MM.1S (cell line): Measurements from ENCODE around the gene HCN2.

Experiments used
- DNase-seq: peaks from one replicate; pipeline ENCODE4 v3.0.0-alpha.2; 2015
- H2AFZ ChIP-seq: fragments of 300-600 bp; sonication (generic); 2 replicates; pipeline ENCODE4 v1.6.0; 2016; ENCODE audit warnings: antibody characterized with exemption, low read length
- H3F3A ChIP-seq: fragments of 300-600 bp; sonication (generic); 2 replicates; pipeline ENCODE4 v1.6.1; 2016; ENCODE audit warnings: mild to moderate bottlenecking, antibody characterized with exemption, low read length, moderate library complexity, mixed read lengths; ENCODE audit not compliant: insufficient read depth
- H3K27ac ChIP-seq: fragments of 300-600 bp; sonication (generic); 2 replicates; pipeline ENCODE4 v1.5.1; 2016; ENCODE audit warnings: mild to moderate bottlenecking, low read length
- H3K27me3 ChIP-seq: fragments of 300-600 bp; sonication (generic); replicated peaks from 2 replicates; pipeline ENCODE4 v1.6.0; 2016; ENCODE audit warnings: low read length; ENCODE audit not compliant: insufficient read depth
- H3K36me3 ChIP-seq: fragments of 300-600 bp; sonication (generic); replicated peaks from 2 replicates; pipeline ENCODE4 v1.6.1; 2016; ENCODE audit warnings: mild to moderate bottlenecking, low read length, mixed read lengths; ENCODE audit not compliant: insufficient read depth
- H3K4me1 ChIP-seq: fragments of 300-600 bp; sonication (generic); 2 replicates; pipeline ENCODE4 v1.6.1; 2016; ENCODE audit warnings: low read length, mixed read lengths
- H3K4me2 ChIP-seq: fragments of 300-600 bp; sonication (generic); 2 replicates; pipeline ENCODE4 v1.6.0; 2016; ENCODE audit warnings: low read depth, low read length
- H3K4me3 ChIP-seq: fragments of 300-600 bp; sonication (generic); 2 replicates; pipeline ENCODE4 v1.5.1; 2016; ENCODE audit warnings: low read length, mixed read lengths
- H3K79me2 ChIP-seq: fragments of 300-600 bp; sonication (generic); 2 replicates; pipeline ENCODE4 v1.6.1; 2016; ENCODE audit warnings: mixed run types, low read length, mixed read lengths
- H3K9ac ChIP-seq: fragments of 300-600 bp; sonication (generic); 2 replicates; pipeline ENCODE4 v1.6.1; 2016; ENCODE audit warnings: low read length, mixed read lengths
- H3K9me2 ChIP-seq: fragments of 300-600 bp; sonication (generic); replicated peaks from 2 replicates; pipeline ENCODE4 v1.6.1; 2016; ENCODE audit warnings: mild to moderate bottlenecking, low read length, mixed read lengths; ENCODE audit not compliant: insufficient read depth
- H3K9me3 ChIP-seq: fragments of 300-600 bp; sonication (generic); replicated peaks from 2 replicates; pipeline ENCODE4 v1.6.1; 2016; ENCODE audit warnings: mild to moderate bottlenecking, low read length, mixed read lengths; ENCODE audit not compliant: insufficient read depth
- H4K20me1 ChIP-seq: fragments of 300-600 bp; sonication (generic); 2 replicates; pipeline ENCODE4 v1.6.1; 2016; ENCODE audit warnings: mild to moderate bottlenecking, low read length, moderate library complexity, mixed read lengths; ENCODE audit not compliant: insufficient read depth
- EZH2 ChIP-seq: fragments of 300-600 bp; sonication (generic); optimal IDR thresholded peaks from 2 replicates; pipeline ENCODE3; 2017; ENCODE audit warnings: low read depth, mild to moderate bottlenecking, antibody characterized with exemption, low read length, mixed read lengths
- EZH2phosphoT487 ChIP-seq: fragments of 300-600 bp; sonication (generic); IDR thresholded peaks from 2 replicates; pipeline ENCODE4 v1.6.1; 2018; ENCODE audit warnings: antibody characterized with exemption, low read length
- TF ChIP-seq, protein P1 (sequence below): fragments of 300-600 bp; sonication (generic); IDR thresholded peaks from 2 replicates; pipeline ENCODE4 v1.5.1; 2016; ENCODE audit warnings: antibody characterized with exemption, low read length, mixed read lengths

HCN2 gene

DNA sequence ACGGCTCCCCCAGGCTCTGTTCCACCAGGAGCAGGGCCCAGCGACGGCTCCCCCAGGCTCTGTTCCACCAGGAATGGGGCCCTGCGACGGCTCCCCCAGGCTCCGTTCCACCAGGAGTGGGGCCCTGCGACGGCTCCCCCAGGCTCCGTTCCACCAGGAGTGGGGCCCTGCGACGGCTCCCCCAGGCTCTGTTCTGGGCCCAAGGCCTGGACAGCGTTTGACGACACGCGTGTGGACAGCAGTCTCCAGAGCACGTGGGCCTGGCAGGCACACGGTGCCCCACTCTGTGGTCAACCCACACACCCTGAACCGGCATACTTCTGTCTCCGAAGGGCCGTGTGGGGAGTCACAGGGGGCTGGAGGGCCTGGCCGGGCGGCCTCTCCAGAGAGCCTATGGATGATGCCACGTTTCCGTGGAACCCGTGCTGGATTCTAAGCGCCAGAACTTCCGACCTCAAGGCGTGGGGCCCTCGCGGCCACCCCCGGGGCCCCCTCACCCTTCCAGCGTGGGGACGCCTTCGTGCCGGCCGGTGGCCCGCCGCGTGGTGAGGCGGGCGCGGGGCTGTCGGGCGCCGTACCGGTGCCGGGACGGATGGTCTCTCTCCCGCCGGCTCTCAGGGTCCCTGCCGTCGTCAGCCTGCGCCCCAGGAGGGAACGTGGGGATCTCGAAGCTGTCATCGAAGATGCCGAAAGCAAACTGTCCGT lies 61.6 kb downstream of the HCN2 start:
- DNase-seq: no peak
- H3K27me3 ChIP-seq: no peaks in the 10 kb centered on the region
- no peaks in the 10 kb centered on the region for H3K9me3 ChIP-seq
- H3K9ac ChIP-seq: no peak overlapping the region
- H2AFZ ChIP-seq: no peak overlapping the region
- H3K36me3 ChIP-seq: peaks cover 56% of the 10 kb centered on the region
- no peaks in the 10 kb centered on the region for H3K4me1 ChIP-seq
- H3K9me2 ChIP-seq: no peaks in the 10 kb centered on the region
- no peak overlapping the region for H3K4me3 ChIP-seq
- TF ChIP-seq EZH2phosphoT487 (no peak), EZH2 (no peak)
- TF ChIP-seq, protein P1, sequence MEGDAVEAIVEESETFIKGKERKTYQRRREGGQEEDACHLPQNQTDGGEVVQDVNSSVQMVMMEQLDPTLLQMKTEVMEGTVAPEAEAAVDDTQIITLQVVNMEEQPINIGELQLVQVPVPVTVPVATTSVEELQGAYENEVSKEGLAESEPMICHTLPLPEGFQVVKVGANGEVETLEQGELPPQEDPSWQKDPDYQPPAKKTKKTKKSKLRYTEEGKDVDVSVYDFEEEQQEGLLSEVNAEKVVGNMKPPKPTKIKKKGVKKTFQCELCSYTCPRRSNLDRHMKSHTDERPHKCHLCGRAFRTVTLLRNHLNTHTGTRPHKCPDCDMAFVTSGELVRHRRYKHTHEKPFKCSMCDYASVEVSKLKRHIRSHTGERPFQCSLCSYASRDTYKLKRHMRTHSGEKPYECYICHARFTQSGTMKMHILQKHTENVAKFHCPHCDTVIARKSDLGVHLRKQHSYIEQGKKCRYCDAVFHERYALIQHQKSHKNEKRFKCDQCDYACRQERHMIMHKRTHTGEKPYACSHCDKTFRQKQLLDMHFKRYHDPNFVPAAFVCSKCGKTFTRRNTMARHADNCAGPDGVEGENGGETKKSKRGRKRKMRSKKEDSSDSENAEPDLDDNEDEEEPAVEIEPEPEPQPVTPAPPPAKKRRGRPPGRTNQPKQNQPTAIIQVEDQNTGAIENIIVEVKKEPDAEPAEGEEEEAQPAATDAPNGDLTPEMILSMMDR: no peak
- peaks cover 76% of the 10 kb centered on the region for H3K79me2 ChIP-seq
- H3K4me2 ChIP-seq: no peak overlapping the region
- peaks cover 43% of the 10 kb centered on the region for H4K20me1 ChIP-seq
- H3F3A ChIP-seq: no peaks in the 10 kb centered on the region
- H3K27ac ChIP-seq: no peak overlapping the region

DNA sequence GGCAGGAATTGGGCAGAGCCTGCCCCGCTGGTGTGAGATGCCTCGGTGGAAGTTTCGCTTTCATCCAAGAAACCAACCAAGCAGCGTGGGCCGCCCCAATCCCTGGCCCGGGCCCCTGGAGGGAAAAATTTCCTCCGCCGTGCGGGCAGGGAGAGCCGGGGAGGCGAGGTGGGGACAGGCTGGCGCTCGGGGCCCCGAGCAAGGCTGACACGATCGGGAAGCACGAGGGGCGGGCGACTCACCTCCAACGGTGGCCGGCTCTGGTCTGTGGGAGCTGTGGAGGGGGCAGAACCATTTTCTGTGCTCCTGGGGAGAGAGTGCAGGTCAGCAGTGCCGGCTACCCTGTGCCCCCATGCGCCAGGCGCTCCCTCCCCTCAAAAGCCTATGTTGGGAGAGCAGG lies 62.3 kb downstream of the HCN2 start:
- peaks cover 50% of the 10 kb centered on the region for H4K20me1 ChIP-seq

DNA sequence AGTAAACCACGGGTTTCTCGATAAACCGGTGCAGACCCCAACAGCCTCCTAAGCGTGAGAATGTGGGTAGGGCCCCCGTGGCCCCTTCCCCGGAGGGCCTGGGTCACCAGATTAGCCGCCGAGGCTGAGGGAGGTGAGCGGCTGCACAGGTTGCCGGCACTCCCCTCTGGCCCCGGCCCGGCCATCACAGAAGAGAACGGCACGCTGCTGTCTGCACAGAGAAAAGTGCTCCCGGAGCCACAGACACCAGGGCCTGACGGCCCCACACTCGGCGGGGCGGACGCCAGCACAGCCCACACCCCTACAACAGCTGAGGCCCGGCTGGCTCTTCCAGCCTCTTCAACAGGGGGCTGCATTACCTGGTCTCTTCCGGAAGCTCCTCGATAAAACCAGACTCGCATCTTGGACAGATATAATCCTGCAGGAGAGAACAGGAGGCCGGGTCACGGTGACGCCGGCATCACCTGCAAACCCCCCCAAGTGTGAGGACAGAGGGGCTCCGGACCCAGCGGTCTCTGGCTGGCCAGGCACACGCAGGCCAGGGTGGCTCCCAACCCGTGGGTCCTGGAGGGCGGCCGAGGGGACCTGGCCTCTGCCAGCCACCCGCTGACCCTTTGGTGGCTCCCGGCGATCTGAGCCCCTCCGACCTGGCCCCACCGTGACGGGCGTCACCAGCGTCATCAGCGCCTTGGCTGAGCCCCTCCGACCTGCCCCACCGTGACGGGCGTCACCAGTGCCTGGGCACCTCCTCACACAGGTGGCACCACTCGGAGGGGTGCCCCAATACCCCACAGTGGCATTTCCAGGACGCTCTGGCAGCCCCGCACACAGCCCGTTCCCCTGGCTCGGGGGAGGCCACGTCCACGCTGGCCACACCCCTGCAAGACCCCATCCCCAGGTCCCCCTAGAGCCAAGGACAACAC lies 63.0 kb downstream of the HCN2 start:
- Histone ChIP-seq H3K27me3 (no peaks in the 10 kb centered on the region), H3K9me3 (no peaks in the 10 kb centered on the region), H2AFZ (no peak overlapping the region), H3K4me1 (no peaks in the 10 kb centered on the region), H3K9ac (no peak overlapping the region), H3F3A (no peaks in the 10 kb centered on the region), H4K20me1 (peaks cover 57% of the 10 kb centered on the region), H3K4me2 (no peak overlapping the region), H3K4me3 (no peak overlapping the region), H3K79me2 (peaks cover 86% of the 10 kb centered on the region), H3K9me2 (no peaks in the 10 kb centered on the region), H3K27ac (no peak overlapping the region), H3K36me3 (peaks cover 58% of the 10 kb centered on the region)
- TF ChIP-seq EZH2: no peak
- no peak for TF ChIP-seq EZH2phosphoT487
- TF ChIP-seq, protein P1: no peak
- no peak for DNase-seq

More for the DNA sequence above, 62.3 kb downstream of the HCN2 start:
- H3K79me2 ChIP-seq: peaks cover 79% of the 10 kb centered on the region
- no peak overlapping the region for H3K9ac ChIP-seq
- H3K9me3 ChIP-seq: no peaks in the 10 kb centered on the region
- TF ChIP-seq, protein P1: no peak
- TF ChIP-seq EZH2phosphoT487 (no peak), EZH2 (no peak)
- peaks cover 56% of the 10 kb centered on the region for H3K36me3 ChIP-seq
- H3K4me3 ChIP-seq: no peak overlapping the region
- no peak overlapping the region for H3K4me2 ChIP-seq
- no peak overlapping the region for H2AFZ ChIP-seq
- no peaks in the 10 kb centered on the region for H3K27me3 ChIP-seq
- DNase-seq: no peak
- no peak overlapping the region for H3K27ac ChIP-seq
- H3K4me1 ChIP-seq: no peaks in the 10 kb centered on the region
- no peaks in the 10 kb centered on the region for H3K9me2 ChIP-seq
- H3F3A ChIP-seq: no peaks in the 10 kb centered on the region
